Fibroblast of the aortic adventitia (primary cell): ENCODE data around the gene NRDC. TPM values are rescaled to one million over a fixed set of nuclear protein-coding genes. Genes with fewer than 3 reads are reported as not detected.

Experiments
- DNase-seq: peaks from one replicate; pipeline ENCODE4 v3.0.0-alpha.2; 2010; ENCODE audit warnings: low read depth
- H3K4me3 ChIP-seq: 2 replicates; pipeline ENCODE4 v1.5.1; 2011; ENCODE audit warnings: low read depth, mild to moderate bottlenecking, control low read depth, low read length, moderate library complexity
- CTCF ChIP-seq: IDR thresholded peaks from 2 replicates; pipeline ENCODE4 v1.5.1; 2011; ENCODE audit warnings: mild to moderate bottlenecking, low read length, control low read depth, inconsistent platforms; ENCODE audit not compliant: insufficient read depth
- total RNA-seq: library from RNA; depleted of rRNA; stranded (reverse); fragments of >200 nt; gene quantifications from 2 replicates; pipeline ENCODE4 v1.2.3, GENCODE V29; 2012; ENCODE audit warnings: low replicate concordance

The NRDC gene
- 73.8 and 129 TPM in 2 replicates for total RNA-seq

- peak; percentile 100 for DNase-seq
- no peak for TF ChIP-seq CTCF
Measured at GRCh38 chr1:51878616-51879336, at the start of gene NRDC. Gene NRDC (minus strand): TSS chr1:51878727. CDS start chr1:51878615, 112 bp downstream.

GRCh38 chr1:51927029-51927428, 48.5 kb upstream of the NRDC start:
- no peak overlapping the region for H3K4me3 ChIP-seq
- TF ChIP-seq CTCF = no peak
- peak; percentile 37 for DNase-seq

More at GRCh38 chr1:51878616-51879336, at the start of gene NRDC:
- H3K4me3 ChIP-seq = peak within 1 kb of the TSS; percentile 99

GRCh38 chr1:51926171-51926812, 47.8 kb upstream of the NRDC start:
- DNase-seq = peak; percentile 74
- no peak overlapping the region for H3K4me3 ChIP-seq
- peak; percentile 63 for TF ChIP-seq CTCF

GRCh38 chr1:51924455-51924854, 45.9 kb upstream of the NRDC start:
- H3K4me3 ChIP-seq = no peak overlapping the region
- TF ChIP-seq CTCF = no peak
- peak; percentile 46 for DNase-seq

- no peak for TF ChIP-seq CTCF
- no peak overlapping the region for H3K4me3 ChIP-seq
- DNase-seq = no peak
Measured at GRCh38 chr1:51922040-51922439, 43.5 kb upstream of the NRDC start.

GRCh38 chr1:51920130-51920529, 41.6 kb upstream of the NRDC start:
- H3K4me3 ChIP-seq = no peak overlapping the region
- no peak for DNase-seq
- no peak for TF ChIP-seq CTCF
